ENCODE measurements around the gene IL24.

GRCh38 chr1:206902702-206903101, 5.5 kb downstream of the IL24 start:
- TF ChIP-seq MAX (IDR thresholded peaks at IDR 0.05) = no peak
- TF ChIP-seq CTCF (IDR thresholded peaks at IDR 0.05 in 2 of 3, conservative IDR thresholded peaks at IDR 0.05 in 1 of 3; ENCODE audit: borderline replicate concordance in 1 of 3, insufficient read depth in 1 of 3, low read depth in 2 of 3, low read length in 2 of 3) = no peak
- no peak for TF ChIP-seq POLR2AphosphoS5 (IDR thresholded peaks at IDR 0.05; ENCODE audit: low read depth, low read length)
